LHCN-M2 (cell line): ENCODE results near the gene SUPT3H. TPM values are rescaled to one million over a fixed set of nuclear protein-coding genes. Genes with fewer than 3 reads are reported as not detected.

Experiments used
- DNase-seq: peaks from one replicate; pipeline ENCODE4 v3.0.0-alpha.2; 2012; ENCODE audit warnings: low read depth
- total RNA-seq: library from RNA; depleted of rRNA; stranded (reverse); fragments of >200 nt; gene quantifications from 2 replicates; pipeline ENCODE4 v1.2.3, GENCODE V29; 2014

Gene SUPT3H
- total RNA-seq, 1 experiment from 2014 or later: 6.4 TPM

DNA sequence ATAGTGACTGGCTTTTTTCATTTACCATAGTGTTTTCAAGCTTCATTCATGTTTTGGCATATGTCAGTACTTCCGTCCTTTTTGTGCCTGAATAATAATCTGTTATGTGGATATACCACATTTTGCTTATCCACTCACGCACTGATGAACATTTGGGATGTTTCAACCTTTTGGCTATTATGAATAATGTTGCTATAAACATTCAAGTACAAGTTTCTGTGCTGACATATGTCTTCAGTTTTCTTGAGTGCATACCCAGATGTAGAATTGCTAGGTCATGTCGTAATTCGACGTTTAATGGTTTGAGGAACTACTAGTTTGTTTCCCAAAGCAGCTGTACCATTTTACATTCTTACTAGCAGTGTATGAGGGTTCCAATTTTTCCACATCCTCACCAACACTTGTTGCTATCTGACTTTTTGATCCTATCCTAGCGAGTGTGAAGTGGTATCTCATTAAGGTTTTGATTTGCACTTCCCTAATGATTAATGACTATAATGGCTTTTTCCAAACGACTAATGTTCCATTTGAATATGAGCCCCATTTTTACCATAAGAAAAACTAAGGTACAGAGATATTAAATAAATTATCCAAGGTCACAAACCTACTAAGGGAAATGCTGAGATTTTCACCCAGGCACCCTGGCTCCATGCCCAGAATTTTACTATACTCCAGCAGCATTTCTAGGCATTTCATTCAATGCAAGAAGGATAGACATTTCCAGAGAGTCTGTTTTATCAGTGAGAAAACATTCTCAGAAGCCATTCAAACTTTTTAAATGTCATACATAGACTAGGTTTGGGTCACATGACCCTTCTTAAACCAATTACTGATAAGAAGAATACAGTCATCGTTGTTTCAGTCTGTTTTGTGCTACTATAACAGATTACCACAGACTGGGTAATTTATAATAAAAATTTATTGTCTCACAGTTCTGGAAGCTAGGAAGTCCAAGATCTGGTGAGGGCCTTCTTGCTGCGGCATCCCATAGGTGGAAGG is 120.7 kb downstream of the SUPT3H start:
- no peak for DNase-seq

DNA sequence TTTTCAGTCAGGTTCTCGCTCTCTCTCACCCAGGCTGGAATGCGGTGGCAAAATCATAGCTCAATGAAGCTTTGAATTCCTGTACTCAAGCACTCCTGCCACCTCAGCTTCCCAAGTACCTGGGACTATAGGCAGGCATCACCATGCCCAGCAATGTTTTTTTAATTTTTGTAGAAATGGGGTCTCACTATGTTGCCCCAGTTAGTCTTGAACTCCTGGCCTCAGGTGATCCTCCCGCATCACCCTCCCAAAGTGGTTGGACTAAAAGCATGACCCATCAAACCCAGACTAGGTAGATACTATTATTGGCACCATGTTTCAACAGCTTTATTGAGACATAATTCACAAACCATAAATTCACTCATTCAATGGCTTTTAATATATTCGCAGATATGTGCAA is 122.3 kb downstream of the SUPT3H start:
- no peak for DNase-seq

DNA sequence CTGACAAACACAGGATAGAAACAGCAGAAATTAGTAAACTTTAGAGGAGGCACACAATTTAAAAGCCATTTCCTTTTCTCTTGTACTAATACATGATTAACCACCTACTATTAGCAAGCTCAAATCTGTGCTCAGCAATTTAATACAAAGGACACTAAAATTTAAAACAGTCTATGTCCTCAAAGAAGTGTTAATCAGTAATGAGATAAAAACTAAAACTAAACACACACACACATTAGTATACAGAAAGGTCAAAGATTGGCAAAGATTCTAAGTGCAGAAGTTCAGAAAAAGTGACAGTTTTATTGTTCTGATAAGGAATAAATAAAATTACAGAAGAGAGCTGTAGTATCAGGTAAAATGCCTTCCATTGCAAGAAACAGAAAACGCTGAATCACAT is 123.5 kb downstream of the SUPT3H start:
- no peak for DNase-seq

DNA sequence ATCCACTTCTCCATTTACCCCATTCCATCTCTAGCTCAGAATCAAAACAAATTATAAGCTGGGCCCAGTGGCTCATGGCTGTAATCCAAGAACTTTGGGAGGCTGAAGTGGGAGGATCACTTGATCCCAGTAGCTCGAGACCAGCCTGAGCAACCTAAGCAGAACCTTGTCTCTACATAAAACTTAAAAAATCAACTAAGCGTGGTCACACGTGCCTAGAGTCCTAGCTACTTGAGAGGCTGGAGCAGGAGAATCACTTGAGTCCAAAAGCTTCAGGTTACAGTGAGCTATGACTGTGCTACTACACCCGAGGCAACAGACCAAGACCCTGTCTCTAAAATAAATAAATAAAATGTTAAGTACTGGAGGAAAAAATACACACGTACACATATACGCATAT is 124.3 kb downstream of the SUPT3H start:
- DNase-seq: no peak

DNA sequence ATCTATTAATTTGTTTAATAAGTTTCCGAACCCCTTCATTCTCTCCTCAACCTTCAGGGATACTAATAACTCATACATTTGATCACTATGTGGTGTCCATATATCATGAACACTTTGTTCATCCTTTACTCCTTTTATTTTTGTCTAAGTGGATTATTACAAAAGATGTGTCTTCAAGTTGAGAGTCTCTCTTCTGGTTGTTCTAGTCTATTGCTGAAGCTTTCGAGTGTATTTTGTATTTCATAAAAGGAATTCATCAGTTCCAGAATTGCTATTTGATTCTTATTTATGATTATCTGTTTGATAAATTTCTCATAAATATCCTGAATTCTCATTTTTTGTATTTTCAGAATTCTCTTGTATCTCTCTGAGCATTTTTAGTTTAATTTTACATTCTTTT is 146.1 kb downstream of the SUPT3H start:
- no peak for DNase-seq

DNA sequence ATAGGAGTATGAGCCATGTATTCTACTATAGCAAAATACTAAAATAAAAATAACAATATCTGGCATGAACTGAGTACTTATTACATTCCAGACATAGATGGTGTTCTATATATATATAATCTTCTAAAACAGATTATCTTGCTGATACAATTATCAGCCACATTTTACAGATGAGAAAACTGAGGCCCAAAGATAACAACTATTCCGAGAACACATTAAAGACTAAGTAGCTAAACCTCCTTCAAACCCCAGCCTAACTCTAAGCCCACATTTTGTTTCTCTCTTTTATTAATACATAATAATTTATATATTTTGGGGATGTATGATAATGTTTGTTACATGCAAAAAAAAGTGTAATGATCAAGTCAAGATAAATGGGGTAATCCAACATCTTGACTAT is 148.3 kb downstream of the SUPT3H start:
- DNase-seq: no peak

DNA sequence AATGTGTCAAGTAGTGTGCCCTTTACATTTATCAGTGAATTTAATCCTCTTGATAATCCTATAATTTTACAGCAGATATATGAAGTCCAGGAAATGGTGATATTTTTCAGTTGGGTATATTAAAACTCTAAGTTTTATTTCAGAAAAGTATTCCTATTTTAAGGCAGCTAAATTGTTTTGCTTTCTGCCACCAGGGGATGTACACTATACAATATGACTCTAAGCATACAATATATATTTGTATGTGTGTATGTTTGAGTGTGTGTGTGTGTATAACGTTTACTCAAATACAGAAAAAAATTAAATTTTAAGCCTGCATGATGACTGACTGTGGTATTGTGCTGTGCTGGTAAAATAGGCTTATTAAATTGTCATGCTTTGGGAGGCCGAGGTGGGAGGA is 151.7 kb downstream of the SUPT3H start:
- DNase-seq: no peak

DNA sequence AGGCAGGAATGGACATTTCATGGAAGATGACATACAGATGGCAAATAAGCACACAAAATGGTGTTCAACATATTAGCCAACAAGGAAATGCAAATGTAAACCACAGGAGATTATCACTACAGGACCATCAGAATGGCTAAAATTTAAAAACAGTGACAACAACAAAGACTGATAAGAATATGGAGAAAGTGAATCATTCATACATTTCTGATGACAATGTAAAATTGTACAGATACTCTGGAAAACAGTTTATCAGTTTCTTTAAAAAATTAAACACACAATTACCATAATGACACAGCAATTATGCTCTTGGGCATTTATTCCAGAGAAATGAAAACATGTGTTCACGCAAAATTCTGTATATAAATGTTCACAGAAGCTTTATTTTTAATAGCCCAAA is 155.4 kb downstream of the SUPT3H start:
- no peak for DNase-seq

DNA sequence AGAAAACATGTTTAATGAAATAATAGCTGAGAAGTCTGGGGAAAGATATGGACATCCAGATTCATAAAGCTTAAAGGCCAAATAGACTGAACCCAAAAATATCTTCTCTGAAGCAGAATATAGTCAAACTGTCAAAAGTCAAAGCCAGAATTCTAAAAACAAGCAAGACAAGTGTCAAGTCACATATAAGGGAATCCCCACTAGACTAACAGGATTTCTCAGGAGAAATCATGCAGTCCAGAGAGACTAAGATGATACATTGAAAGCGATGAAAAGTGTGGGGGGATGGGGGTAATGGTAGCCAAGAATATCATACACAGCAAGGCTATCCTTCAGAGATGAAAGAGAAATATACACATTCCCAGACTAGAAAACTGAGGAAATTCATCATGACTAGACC is 162.0 kb downstream of the SUPT3H start:
- DNase-seq: no peak

DNA sequence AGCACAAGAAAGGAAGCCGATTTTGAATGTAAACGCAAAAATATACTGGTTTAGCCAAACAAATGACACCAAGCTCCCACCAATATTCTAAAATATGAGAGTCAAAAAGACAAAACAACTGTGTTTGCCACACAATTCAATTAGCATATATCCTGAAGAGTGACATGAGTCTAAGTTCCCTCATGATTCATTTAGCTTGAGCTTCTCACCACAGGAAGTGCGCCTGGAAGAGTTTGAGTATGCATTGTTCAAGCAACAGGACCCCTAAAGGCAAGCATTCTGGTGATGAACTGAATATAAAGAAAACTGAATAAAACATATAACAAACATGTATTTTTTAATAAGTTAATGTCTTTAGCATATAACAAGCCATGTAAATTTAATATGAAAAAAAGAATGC is 164.8 kb downstream of the SUPT3H start:
- DNase-seq: no peak

DNA sequence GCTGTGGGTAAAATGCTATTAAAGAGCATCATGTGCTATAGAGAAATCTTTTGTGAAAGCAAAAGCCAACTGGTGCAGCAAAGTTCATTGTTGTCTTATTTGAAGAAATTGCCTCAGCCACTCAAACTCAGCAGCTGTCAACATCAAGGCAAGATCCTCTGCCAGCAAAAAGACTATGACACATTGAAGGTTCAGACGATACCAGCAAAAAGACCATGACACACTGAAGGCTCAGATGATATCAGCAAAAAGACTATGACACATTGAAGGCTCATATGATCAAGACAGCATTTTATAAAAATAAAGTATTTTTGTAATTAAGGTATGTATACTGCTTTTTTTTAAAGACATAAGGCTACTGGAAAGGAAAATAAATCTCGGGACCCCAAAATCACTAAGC is 168.0 kb downstream of the SUPT3H start:
- peak; percentile 84 for DNase-seq

DNA sequence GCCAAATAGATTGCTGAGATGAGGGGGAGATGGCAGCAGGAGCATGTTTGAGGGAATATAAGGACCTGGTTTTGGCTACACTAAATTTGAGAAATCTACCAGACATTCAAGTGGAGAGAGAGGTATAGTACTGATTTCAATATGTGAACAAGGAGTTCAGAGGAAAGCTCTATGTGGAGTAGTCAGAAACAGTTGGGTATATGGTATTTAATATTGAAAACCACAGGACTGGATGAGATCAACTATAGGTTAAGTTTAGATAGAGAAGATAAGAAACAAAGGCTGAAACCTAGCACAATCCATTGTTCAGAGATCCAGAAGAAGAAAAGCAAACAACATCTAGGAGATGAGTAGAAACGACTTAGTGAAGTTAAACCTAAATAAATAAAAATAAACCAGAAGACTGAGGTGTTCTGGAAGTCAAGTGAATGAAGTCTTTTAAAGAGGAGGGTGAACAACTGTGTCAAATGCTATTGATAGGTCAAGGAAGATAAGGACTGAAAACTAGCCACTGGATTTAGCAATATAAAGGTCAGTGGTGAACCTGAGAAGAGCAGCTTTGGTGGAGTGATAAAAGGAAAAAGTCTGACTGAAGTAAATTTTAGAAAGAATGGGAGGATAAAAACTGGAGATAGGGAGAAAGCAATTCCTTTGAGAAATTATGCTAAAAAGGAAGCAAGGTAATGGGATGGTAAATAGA is 170.8 kb downstream of the SUPT3H start:
- no peak for DNase-seq

DNA sequence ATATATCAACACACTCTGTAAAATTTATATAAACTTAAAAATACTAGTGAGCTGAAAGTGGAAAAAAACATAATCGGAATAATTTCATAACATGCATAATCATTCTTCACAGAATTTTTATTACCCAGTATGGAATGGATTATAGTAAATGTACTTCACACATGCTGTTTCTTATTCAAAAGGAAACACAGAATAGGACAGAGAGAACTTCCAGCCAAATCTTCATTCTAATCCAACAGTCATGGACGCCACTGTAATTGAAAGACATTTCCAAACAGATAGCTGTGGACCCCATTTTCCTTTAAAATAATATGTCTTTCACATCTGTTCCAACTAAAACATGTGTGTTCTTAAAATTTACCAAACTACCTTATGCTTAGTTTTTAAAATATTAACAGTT is 176.2 kb downstream of the SUPT3H start:
- DNase-seq: no peak

DNA sequence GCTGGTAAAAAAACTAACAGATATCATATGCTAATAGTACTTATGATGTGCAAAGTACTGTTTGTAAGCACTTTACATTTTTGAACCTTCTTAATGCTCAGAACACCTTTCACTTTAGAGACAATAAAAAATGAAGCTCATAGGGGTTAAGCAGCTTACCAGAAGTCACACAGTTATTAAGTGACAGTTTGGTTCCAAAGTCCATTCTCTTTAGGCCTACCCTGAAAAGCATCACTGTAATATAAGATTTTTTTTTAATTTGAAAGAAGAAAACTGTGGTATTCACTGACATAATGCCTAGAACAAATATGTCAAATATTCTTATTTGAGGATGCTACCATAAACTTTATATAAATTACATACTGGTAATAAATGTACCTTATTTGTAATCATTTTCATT is 177.2 kb downstream of the SUPT3H start:
- DNase-seq: no peak

DNA sequence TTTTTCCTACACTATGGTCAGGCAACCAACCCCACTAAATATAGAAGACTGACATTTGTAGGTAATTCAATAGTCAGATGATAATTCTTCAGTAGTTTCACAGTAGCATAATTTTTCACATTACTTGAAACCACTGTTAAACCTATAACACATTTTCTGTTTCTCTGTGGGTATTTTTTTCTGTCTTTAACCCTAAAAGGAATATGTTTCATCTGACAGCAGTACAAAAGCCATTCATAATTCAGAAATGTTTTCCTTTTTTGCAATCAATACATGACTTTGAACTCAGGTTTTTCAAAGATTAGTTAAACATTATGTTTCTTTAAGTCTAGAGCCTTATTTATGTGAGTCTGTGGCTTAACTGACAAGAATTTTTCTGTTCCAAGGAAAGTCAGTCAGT is 178.2 kb downstream of the SUPT3H start:
- no peak for DNase-seq

DNA sequence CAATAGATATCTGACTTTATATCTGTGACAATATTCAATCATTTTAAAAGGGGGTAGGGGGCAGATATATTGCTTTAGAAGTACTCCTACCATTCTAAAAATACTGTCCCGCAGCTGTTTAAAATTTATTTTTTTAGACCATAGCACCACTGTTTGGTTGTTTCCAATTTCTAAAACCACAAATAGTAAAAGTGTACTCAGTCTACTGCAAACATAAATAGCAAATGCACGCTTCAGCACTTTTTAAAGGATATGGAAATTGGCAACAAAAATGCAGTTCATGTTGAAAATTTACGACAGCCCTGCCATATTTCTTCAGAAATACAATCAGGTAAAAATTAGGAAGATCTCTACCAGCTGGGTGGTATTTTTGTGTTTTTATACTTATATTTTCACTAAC is 181.6 kb downstream of the SUPT3H start:
- no peak for DNase-seq

DNA sequence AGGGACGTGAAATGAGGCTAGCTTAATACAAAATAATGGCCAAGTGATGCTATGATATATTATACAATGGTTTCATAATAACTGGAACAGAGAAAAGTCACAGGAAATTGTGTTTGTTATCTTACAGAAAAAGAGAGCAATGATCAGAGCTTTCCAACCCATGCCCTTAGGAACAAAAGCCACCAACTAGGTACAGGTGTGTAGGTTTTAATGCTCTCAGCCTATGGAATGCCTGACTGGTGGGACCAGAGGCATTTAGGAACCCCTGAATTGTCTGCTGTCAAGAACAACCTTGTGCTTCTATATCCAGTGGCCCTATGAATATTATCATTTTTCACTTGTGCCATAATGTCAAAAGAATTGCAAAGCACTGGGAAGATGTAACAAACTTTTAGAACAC is 182.6 kb downstream of the SUPT3H start:
- DNase-seq: no peak

DNA sequence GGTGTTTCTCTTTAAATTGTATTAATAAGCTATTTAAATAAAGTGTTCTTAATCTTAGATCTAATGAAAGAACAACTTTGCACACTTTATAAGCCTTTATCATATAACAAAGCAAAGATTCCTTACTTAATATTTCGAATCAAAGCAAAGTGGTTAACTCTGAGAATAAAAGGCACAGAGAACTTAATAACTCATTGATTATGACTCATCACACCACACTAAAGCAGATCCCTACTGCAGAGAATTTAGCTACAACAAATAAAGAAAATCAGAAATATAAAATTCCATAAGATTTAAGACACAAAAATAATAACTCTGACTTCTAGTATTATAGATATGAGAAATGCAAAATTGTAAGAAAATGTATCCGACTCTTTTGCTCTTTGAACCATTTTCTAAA is 185.2 kb downstream of the SUPT3H start:
- peak; percentile 26 for DNase-seq

DNA sequence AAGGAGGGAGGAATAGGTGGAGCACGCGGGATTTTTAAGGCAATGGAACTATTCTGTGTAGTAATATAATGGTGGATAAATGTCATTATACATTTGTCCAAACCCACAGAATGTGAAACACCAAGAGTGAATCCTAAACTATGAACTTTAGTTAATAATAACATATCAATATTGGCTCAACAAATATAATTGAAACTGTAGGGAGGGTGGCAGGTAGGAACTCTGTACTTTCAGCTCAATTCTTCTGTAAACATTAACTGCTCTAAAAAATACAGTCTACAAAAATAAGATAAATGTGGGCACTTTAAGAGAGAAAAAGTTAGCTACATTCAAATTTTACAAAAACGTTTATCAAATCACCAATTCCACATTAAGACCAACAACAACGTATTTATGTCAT is 186.3 kb downstream of the SUPT3H start:
- no peak for DNase-seq

DNA sequence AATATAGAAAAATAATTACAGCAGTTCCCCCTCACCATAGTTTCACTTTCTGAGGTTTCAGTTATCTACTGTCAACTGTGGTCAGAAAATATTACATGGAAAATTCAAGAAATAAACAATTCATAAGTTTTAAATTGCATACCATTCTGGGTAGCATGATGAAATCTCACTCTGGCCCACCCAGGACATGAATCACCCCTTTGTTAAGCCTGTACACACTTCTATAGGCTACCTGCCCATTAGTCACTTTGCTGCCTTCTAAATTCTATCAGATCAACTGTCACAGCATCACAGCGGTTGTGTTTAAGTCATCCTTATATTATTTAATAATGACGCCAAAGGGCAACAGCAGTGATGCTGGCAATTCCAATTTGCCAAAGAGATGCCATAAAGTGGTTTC is 189.9 kb downstream of the SUPT3H start:
- DNase-seq: peak; percentile 28

DNA sequence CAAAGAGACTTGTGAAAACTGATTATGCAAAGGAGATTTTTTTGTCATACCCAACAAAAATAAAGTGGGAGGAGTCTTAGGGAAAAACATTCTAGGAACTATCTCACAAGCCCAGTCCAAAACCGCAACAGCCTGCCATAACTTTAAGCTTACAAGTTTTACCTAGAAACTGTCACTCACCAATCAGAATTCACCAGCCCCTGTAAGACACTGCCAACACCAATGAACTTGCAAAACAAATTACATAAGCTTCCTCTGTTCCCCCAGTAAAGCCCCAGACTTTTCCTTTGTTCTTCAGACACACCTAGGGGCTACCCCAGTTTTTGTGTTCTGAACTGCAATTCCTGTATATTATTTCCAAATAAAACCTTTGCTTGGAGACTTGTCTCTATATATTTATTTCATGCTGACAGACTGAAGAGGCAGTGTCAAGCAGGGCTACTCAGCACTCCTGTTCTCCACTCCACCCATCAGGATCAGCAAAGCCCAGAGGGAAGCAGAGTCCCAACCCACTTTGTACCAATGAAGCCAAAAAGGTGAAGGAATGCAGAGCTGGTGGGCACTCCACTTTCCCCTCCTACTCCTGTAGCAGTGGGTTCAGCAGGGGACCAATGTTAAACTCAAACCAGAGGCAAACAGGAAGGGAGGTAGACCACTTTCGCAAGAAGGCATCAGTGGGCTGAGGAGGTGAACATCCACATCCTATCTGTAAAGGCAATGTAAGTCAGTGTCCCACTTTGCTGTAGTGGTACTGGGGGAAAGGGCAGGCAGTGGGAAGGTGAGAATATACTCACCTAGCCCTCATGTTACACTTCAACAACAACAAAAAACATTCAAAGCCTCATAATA is 192.1 kb downstream of the SUPT3H start:
- DNase-seq: no peak

DNA sequence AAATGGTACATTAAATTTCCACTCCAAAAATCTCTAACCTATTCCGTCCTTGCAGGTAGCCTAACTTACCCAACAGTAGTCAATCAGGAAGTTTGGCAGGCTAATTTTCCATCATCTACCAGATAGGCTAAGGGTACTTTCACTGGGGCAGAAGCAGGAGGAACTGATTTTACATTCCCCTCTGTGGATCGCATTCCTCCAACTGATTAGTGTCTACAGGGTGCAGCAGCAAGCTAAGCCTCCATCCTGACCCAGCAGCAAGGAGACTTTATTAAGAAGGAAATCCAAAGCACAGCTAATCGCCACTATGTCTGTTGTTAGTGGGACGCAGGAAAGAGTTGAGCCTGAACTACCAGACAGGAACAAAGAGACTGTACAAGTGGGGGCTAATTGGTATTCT is 192.8 kb downstream of the SUPT3H start:
- no peak for DNase-seq
